NCI-H187 treated with DMSO at 0.1 percent for 48 hours (cell line): ENCODE data around the gene ANKRD37.

ENCODE experiments used
- DNase-seq: peaks from one replicate; lab custom pipeline; 2025; lab: John Stamatoyannopoulos, UW

Gene ANKRD37

DNA sequence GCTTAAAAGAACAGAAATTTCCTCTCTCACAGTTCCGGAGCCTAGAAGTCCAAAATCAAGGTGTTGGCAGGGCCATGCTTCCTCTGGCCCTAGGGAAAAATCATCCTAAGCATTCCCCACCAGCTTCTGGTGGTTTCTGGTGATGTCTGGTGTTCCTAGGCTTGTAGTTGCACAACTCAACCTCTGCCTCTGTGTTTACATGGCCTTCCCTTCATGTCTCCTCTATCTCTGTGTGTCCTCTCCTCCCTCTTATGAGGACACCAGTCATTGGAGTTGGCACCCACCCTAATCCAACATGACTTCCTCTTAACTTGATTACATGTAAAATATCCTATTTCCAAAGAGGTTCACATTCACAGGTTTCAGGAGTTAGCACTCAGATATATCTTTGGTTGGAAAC, 16.3 kb upstream of the ANKRD37 start:
- DNase-seq: no peak

GRCh38 chr4:185381288-185382196, 15.1 kb upstream of the ANKRD37 start:
- DNase-seq: no peak

GRCh38 chr4:185382754-185383153, 13.9 kb upstream of the ANKRD37 start:
- no peak for DNase-seq

DNA sequence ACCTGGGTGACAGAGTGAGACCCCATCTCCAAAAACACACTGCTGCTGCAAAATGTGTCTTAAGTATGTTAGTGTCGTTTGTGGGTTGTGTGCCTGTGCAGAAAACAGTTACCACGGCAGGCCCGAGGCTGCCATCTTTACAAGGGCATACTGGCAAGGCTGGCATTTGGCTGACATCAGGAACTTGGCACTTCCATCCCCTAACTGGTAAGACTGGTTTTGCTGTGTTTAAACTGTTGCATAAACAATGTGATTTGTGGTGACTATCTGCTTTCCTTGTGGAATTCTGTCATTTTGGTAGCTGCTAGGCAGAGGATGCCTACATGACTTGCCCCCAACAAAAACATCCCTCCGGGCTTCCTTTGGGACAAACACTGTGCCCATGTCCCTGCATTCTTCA, 13.2 kb upstream of the ANKRD37 start:
- no peak for DNase-seq

- no peak for DNase-seq
Measured at GRCh38 chr4:185384061-185384460, 12.6 kb upstream of the ANKRD37 start.

GRCh38 chr4:185384930-185385331, 11.7 kb upstream of the ANKRD37 start:
- DNase-seq: no peak

DNA sequence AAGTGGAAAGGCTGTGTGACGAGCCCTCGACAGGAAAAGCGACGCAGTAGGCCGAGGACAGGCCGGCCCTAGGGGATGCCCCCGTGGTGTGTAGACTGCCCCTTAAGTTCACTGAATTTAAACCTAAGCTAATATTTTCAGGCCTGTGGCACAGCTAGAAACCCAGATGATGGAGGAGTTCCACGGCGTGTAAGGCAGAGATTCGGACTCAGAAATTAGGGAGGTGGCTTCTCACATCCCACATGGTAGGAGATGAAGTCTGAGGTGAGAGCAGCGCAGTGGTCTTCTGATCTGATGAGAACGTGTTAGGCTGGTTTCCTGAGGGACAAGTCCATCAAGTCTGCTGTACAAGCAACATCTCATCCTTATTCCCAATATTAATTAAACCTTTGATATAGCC, 8.7 kb upstream of the ANKRD37 start:
- no peak for DNase-seq

DNA sequence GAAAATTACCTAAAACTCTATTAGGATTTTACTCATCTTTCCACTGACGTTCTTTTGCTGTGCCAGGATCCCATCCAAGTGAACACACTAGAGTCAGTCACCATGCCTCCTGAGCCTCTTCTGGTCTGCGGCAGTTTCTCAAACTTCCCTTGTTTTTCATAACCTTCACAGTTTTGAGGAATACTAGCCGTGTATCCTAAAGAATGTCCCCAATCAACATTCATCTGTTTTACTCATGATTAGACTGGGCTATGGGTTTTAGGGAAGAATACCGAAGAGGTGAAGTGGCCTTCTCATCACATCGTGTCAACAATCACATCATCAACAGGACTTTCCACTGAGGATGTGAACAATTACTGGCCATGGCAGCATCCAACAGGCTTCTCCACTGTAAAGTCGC, 5.7 kb upstream of the ANKRD37 start:
- no peak for DNase-seq

GRCh38 chr4:185392156-185392555, 4.5 kb upstream of the ANKRD37 start:
- no peak for DNase-seq

DNA sequence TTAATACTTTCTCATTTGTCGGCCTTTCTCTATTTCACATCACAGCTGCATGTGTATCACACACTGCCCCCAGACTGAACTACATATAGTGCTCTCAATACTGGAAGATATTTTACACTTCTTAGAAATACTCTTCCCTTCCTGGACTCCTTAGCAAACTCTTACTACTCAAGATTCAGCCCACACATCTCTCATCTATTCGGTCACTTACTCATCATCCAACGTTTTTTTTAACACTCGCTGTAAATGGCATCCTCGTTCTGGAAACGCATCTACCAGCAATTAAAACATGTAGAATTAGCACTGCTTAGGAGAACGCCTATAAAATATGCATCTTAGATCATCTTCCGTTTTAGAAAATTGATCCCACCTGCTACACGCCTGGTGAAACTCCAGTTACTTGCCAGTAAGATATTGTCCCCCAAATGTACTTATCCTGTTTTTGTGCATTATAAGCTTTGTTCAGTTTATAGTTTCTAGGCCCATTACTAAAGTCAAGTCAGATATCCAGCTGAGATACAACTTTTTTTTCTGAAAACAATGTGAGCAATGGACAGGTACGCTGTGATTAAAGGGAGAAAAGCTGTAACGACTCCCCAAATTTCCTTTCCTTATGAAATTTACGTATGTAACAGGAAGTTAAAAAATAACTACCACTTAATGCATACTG, 1.9 kb upstream of the ANKRD37 start:
- DNase-seq: no peak

DNA sequence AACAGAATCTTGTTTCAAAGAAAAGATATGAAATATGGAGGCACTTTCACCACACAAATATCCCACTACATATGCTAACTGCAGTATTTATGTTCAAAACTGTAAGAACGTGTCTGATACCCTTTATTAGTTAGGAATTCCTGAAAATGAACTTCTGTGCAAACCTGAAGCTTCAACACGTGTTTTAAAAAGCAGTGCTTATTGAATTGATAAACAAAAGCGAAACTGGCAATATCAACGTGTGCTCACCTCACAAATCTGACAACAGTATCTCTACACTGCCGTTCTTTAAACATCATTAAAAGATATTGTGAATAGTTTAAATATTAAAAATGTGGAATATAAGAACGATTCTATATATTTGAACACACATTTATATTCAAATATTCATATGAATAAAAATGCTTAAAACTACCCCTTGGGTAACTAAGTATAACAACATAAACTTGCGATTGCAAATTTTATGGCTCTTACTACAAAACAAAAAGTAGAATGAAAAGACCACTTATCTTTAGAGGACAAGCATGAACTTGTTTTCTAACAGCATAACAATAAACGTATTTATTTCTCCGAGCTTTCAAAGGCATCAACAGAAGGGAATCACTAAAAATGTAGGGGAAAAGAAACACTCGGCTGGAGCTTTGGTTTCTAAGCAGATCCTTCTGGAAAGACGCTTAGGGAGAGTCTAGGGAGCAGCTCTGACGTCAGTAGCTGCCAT, 1.2 kb upstream of the ANKRD37 start, which contains the start of gene LRP2BP:
Gene LRP2BP (minus strand): TSS at position 687 of the 718 bp plus-strand sequence. CDS start 17,738 bp downstream, outside the sequence.
- no peak for DNase-seq

DNA sequence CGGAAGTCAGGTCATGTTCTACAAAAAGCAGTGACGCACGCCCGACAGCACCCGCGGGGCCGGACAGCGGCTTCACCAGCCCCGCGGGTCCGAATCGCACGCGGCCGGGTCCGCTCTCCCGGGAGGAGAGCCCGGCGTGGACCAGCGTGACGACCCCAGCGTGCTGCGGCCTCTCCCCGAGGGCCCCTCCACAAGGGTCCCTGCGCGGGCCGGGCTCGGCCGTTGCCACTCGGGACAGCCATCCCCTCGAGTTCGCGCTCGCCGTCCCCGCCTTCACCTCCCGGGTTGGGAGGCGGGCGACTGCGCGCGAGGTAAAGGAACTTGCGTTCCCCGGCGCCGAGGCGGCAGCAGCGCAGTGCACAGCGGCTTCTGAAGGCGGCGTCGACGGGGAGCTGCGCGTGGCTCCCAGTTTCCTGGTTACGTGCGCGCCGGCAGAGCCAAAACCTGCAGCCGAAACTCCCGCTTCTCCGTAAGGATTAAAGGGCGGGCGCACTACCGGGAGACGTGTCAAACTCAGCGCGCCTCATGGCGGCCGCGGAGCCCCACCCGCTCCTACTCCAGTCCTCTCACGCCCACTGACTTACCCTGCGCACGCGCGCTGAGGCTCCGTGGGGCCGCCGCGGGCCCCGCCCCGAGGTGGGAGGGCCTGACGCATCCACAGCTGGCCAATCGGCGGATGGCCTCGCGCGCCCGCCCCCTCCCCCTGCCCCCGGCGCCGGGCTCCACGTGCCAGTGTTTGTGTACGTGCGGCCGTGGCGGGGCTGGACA, 501 bp upstream of the ANKRD37 start:
- peak; percentile 55 for DNase-seq

DNA sequence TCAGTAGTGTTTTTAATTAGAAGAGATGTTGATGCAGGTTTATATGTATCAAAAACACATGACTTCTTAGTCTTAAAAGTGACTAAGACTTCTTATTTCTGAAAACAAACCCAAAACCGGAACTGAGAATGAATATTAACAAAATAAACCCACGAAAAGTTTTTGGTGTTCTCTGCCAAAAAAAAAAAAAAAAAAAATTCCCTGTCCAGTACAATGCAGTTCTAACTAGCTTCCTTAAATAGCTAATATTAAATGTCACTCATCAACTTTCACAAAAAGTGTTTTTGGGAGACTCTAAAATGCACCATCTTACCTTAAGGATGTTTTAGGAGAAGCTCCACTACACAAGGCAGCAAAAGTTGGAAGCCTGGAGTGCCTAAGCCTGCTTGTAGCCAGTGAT, 2.0 kb downstream of the ANKRD37 start:
- no peak for DNase-seq

DNA sequence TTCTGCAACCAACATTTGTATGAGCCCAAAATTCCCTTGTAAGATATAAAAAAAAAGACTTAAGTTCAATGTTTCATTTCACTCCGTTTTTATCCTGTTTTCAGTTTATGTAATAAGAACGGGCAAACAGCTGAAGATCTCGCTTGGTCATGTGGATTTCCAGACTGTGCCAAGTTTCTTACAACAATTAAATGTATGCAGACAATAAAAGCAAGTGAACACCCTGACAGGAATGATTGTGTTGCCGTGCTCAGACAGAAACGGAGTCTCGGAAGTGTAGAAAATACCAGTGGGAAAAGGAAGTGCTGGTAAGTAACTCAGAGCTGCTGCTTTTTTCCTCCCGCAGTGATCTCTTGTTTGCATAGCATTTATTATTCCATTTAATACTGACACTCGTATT, 2.8 kb downstream of the ANKRD37 start:
- no peak for DNase-seq

DNA sequence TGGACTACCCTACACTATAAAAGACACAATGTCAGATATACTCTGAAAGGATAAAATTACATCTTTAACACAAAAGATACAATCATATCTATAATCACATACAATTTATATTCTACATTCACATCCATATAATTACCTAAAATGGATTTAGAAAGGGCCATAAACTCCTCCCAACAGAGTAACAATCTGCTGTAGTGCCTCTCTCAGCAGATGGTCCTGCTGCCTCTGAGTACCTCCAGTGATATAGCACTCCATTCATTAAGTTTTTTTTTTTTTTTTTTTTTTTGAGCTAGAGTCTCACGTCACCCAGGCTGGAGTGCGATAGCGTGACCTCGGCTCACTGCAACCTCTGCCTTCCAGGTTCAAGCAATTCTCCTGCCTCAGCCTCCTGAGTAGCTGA, 7.4 kb downstream of the ANKRD37 start:
- DNase-seq: no peak

- no peak for DNase-seq
Measured at GRCh38 chr4:185405296-185405999, 8.8 kb downstream of the ANKRD37 start.

DNA sequence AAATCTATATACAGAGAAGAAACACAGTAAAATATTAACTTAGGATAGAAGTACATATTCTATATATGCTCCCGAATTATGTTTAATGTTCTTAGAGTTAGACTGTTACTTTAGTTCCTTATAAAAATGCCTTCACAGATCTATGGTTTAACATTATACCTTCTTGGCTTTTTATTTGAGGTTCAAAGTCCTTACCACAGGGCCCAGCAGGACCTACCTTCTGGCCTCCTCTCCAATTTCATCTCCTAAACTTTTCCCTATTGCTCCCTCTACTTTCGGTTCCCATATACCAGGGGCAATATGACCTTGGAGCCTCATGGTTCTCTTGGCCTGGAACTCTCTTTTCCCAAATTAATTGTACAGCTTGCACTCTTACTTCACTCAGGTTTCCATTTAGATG, 11.8 kb downstream of the ANKRD37 start:
- no peak for DNase-seq

DNA sequence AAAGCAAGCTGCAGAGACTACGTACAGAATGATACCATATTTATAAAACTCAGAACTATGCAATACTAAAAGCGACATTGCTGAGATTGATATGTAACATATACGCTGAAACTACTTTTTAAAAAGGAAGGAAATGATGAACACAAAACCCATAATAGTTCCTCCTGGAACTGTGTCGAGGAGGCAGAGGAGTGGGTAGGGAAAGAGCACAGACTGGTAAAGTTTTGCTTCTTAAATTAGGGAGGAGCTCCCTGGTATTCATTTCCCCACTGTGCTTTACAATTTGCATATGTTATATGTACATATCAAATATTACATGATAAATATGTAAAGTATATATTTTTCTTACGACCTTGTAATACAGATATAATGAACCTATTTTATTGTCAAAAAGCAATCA, 15.2 kb downstream of the ANKRD37 start:
- no peak for DNase-seq

DNA sequence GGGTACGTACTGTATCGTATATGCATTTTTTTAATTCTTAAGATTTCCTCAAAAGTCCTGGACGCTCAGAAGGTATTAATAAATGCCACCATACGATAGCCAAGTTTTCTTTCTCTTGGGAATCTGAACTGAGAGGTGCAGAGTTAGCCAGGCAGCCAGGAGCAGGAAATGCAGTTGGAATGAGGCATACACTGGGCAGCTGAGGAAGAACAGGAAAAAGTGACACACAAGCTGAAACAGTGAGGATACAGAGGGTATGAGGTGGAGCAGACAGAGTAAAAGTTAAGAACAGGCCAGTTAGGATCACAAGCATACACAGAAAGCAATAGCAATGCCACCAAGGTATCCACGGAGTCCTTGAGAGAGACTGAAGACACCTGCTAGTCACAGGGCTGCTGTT, 15.8 kb downstream of the ANKRD37 start:
- no peak for DNase-seq

- DNase-seq: no peak
Measured at GRCh38 chr4:185416955-185417354, 20.3 kb downstream of the ANKRD37 start.
